Kidney (tissue), 14 donors: Measurements from ENCODE around the gene NSUN4. TPM values are rescaled to one million over a fixed set of nuclear protein-coding genes. Genes with fewer than 3 reads are reported as not detected.
"Not testable (repeated sequence)": the region's sequence is repeated elsewhere in the genome, so short reads cannot be mapped to it uniquely, and the experiment has no call there.

Experiments used
- DNase-seq, 5 donors: peaks; one replicate each; pipeline ENCODE4 v3.0.0-alpha.2; 2013 to 2020
- FAIRE-seq: peaks from 2 replicates; lab custom pipeline; 2012; peaks lifted over from hg19 to GRCh38; lab: Jason Lieb, UNC
- H3K27ac ChIP-seq, 2 donors: one replicate each; pipeline ENCODE4 v1.7.0; 2013; ENCODE audit warnings: low read depth in 2 of 2, low read length in 2 of 2, inconsistent platforms in 1 of 2
- H3K27me3 ChIP-seq: one replicate; pipeline ENCODE4 v1.7.1; 2013; ENCODE audit warnings: low read length, inconsistent platforms; ENCODE audit not compliant: control insufficient read depth, insufficient read depth
- H3K36me3 ChIP-seq, 3 donors: one replicate each; pipeline versions ENCODE4 v1.7.0 to v1.7.1; 2013; ENCODE audit warnings: low read length in 3 of 3, control low read depth in 1 of 3, inconsistent platforms in 1 of 3; ENCODE audit not compliant: insufficient read depth in 3 of 3, control insufficient read depth in 2 of 3
- H3K4me1 ChIP-seq, 3 donors: one replicate each; pipeline versions ENCODE4 v1.7.0 to v1.7.1; 2013; ENCODE audit warnings: low read length in 3 of 3, inconsistent platforms in 1 of 3, low read depth in 1 of 3; ENCODE audit not compliant: control insufficient read depth in 2 of 3, insufficient read depth in 2 of 3
- H3K4me3 ChIP-seq, 3 donors: one replicate each; pipeline versions ENCODE4 v1.7.0 to v1.8.1; 2013; ENCODE audit warnings: low read length in 3 of 3, control low read depth in 1 of 3, inconsistent platforms in 1 of 3
- H3K9ac ChIP-seq, 3 donors: one replicate each; pipeline versions ENCODE4 v1.7.0 to v1.7.1; 2013; ENCODE audit warnings: low read length in 3 of 3, control low read depth in 1 of 3, inconsistent platforms in 1 of 3
- H3K9me3 ChIP-seq, 3 donors: one replicate each; pipeline versions ENCODE4 v1.7.0 to v1.7.1; 2013; ENCODE audit warnings: low read length in 3 of 3, control low read depth in 1 of 3, inconsistent platforms in 1 of 3; ENCODE audit not compliant: control insufficient read depth in 2 of 3, insufficient read depth in 1 of 3
- intact Hi-C: fragments of 100-400 bp; cut with DNase I; formaldehyde crosslinking; loops from one replicate; pipeline ENCODE4 v1.11.1; 2022
- polyA plus RNA-seq: library from polyadenylated mRNA; stranded (reverse); fragments of 350-450 nt; fragmentation: Illumina TruSeq; extraction: RNeasy Lipid Tissue Mini Kit (QIAGEN cat#74804); gene quantifications from one replicate; pipeline ENCODE4 v1.2.3, GENCODE V29; 2014; ENCODE audit warnings: low read depth, low replicate concordance; ENCODE audit not compliant: insufficient read depth
- total RNA-seq: library from RNA; stranded (reverse); fragmentation: NEBNext Ultra II Directional; extraction: Animal tissue kit (Norgen Biotek cat#: 25700); gene quantifications from one replicate; pipeline ENCODE4 v1.2.1, GENCODE V29; 2021
- TF ChIP-seq, protein P1 (sequence below): IDR thresholded peaks from 3 replicates; pipeline ENCODE4 v1.5.1; 2012; ENCODE audit warnings: mild to moderate bottlenecking, moderate library complexity, borderline replicate concordance; ENCODE audit not compliant: insufficient read depth; ENCODE audit errors: extremely low read depth
- donor health status: control.
- donor health status: control.
- donor health status: control.
- donor health status: control.
- donor health status: control.
- donor health status: DM: yes; HTN: yes; CAD: no.
- donor health status: Normal renal cell carcinoma (clear cell type).

The NSUN4 gene
- total and polyA plus RNA-seq, 2 donors from 2014 or later: 12.4 to 32.2 TPM

DNA sequence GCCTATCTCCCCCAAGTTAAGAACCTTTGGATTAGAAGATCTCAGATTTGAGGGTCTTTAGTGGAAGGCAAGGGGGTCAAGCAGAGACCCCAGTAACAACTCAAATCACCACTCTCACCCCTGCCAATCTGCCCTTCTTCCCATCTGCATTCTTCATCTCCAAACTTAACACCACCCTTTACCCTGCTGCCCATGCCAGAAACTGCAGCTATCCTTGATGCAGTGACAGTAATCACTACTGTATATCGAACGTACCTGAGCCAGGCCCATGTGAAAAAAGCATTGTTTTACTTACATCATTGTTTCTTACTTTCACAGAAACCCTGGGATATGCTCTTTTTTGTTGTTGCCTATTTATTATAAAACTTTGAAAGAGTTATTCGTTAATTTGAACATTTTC, 26.5 kb downstream of the NSUN4 start:
- FAIRE-seq (no peak), DNase-seq (no peak)
- no peak overlapping the region for H3K9ac ChIP-seq
- peaks cover 3 to 8% (median 6%) of the 10 kb centered on the region in 3 donors for H3K36me3 ChIP-seq
- H3K9me3 ChIP-seq: no peaks in the 10 kb centered on the region
- H3K27ac ChIP-seq: no peak overlapping the region
- peaks cover 0 to 3% (median 0%) of the 10 kb centered on the region in 3 donors for H3K4me1 ChIP-seq
- H3K4me3 ChIP-seq: no peak overlapping the region
- TF ChIP-seq, protein P1, sequence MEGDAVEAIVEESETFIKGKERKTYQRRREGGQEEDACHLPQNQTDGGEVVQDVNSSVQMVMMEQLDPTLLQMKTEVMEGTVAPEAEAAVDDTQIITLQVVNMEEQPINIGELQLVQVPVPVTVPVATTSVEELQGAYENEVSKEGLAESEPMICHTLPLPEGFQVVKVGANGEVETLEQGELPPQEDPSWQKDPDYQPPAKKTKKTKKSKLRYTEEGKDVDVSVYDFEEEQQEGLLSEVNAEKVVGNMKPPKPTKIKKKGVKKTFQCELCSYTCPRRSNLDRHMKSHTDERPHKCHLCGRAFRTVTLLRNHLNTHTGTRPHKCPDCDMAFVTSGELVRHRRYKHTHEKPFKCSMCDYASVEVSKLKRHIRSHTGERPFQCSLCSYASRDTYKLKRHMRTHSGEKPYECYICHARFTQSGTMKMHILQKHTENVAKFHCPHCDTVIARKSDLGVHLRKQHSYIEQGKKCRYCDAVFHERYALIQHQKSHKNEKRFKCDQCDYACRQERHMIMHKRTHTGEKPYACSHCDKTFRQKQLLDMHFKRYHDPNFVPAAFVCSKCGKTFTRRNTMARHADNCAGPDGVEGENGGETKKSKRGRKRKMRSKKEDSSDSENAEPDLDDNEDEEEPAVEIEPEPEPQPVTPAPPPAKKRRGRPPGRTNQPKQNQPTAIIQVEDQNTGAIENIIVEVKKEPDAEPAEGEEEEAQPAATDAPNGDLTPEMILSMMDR: no peak
- no peaks in the 10 kb centered on the region for H3K27me3 ChIP-seq
- intact Hi-C loops: no loop called here

DNA sequence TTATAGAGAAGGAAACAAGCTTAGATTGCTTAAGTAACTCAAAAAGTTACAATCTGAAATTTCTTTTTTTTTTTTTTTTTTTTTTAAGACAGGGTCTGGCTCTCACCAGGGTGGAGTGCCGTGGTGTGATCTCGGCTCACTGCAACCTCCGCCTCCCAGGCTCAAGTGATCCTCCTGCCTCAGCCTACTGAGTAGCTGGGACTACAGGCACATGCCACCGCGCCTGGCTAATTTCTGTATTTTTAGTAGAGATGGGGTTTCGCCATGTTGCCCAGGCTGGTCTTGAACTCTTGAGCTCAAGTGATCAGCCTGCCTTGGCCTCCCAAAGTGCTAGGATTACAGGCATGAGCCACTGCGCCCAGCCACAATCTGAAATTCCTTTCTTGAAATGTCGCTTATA, 27.1 kb downstream of the NSUN4 start:
- H3K9me3 ChIP-seq, DNase-seq, intact Hi-C loops, H3K4me1 ChIP-seq, H3K4me3 ChIP-seq, H3K27me3 ChIP-seq, H3K9ac ChIP-seq, H3K36me3 ChIP-seq, FAIRE-seq, H3K27ac ChIP-seq: not testable (repeated sequence)

DNA sequence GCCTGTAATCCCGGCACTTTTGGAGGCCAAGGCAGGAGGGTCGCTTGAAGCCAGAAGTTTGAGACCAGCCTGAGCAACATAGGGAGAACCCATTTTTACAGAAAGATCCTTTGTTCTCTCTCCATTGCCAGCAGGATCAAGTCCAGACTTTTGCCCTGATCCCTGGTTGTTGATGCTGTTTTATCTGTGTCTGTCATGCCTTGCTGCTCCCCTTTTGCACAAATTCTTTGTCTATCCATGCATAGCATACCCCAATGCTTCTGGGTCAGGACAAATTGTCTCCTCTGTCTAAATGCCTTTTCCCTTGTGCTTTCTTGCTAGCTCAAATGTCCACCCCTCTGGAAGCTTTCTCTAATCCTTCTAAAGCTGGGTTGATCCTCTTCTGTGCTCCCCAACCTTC, 28.2 kb downstream of the NSUN4 start:
- DNase-seq (peak in 2 of 5 donors; percentile 52 to 53), FAIRE-seq (no peak)
- H3K27ac ChIP-seq: peak overlapping the region in 1 of 2 donors; percentile 57

DNA sequence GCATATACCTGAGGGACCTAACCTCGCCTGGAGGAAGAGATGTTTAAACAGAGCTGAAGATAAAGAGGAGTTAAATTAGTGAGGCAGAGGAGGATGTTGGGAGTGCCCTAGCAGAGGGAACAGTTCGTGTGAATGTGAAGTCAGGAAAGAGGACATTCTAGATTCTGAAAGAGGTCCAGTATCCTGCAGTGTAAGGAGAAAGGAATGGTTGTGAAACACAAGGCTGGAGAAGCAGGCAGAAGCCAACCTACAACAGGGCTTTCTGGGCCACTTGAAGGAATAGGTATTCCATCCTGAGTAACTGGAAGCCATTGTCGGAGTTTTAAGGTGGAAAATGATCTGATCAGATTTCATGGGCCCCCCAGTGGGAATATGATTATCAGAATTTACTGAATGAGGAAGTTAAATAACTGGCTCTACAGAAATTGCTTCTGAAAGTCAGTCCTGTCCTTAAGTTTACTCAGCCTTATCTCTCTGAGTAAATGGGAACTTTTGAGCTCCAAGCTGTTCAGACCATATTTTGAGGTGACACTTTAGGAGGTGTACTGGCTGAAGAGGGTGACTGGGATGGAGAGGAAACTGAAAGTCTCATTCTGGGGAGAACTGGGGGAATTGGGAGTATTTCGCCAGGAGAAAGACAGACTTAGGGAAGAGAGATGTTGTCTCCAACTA, 29.1 kb downstream of the NSUN4 start:
- no peak for DNase-seq
- no peaks in the 10 kb centered on the region for H3K36me3 ChIP-seq

More for the DNA sequence above, 28.2 kb downstream of the NSUN4 start:
- Histone ChIP-seq H3K9me3 (no peaks in the 10 kb centered on the region), H3K27me3 (no peaks in the 10 kb centered on the region), H3K4me3 (no peak overlapping the region), H3K36me3 (no peaks in the 10 kb centered on the region), H3K9ac (no peak overlapping the region), H3K4me1 (peaks cover 0 to 3% (median 0%) of the 10 kb centered on the region in 3 donors)
- intact Hi-C loops: no loop called here
- TF ChIP-seq, protein P1: no peak

More for the DNA sequence above, 29.1 kb downstream of the NSUN4 start:
- Histone ChIP-seq H3K9ac (no peak overlapping the region), H3K4me1 (peaks cover 0 to 3% (median 0%) of the 10 kb centered on the region in 3 donors), H3K27ac (peak overlapping the region in 1 of 2 donors; percentile 30), H3K9me3 (no peaks in the 10 kb centered on the region), H3K27me3 (no peaks in the 10 kb centered on the region), H3K4me3 (no peak overlapping the region)
- no peak for FAIRE-seq
- TF ChIP-seq, protein P1: no peak
- intact Hi-C loops: no loop called here
